HepG2 (cell line): ENCODE results near the gene SLC6A12. TPM values are rescaled to one million over a fixed set of nuclear protein-coding genes. Genes with fewer than 3 reads are reported as not detected.

Experiments used
- ATAC-seq: fragments of 200-7000 bp; cut with Tn5 transposase; 3 replicates; pipeline ENCODE4 v1.9.1; 2020; ENCODE audit warnings: mild to moderate bottlenecking, moderate library complexity
- BruUV-seq: library from RNA; stranded (reverse); fragments of 400-500 nt; replicated peaks from 2 replicates; lab custom pipeline; 2021; lab: Mats Ljungman, UMichigan
- CTCF ChIA-PET: fragments of 300-600 bp; formaldehyde crosslinking; extraction: SDS; loops from one replicate; lab custom pipeline; 2021; ENCODE audit warnings: low total read pairs, inconsistent platforms, low intra/inter-chr PET ratio; lab: Yijun Ruan, JAX
- POLR2A ChIA-PET: fragments of 350-600 bp; sonication (Branson Sonifier 250); formaldehyde crosslinking; loops from one replicate; lab custom pipeline; 2020; ENCODE audit warnings: antibody characterized with exemption, inconsistent platforms; lab: Yijun Ruan, JAX
- DNase-seq: peaks from one replicate; pipeline ENCODE4 v3.0.0-alpha.2; 2015; ENCODE audit warnings: low spot score
- FAIRE-seq: peaks from 3 replicates; lab custom pipeline; 2011; peaks lifted over from hg19 to GRCh38; lab: Jason Lieb, UNC
- H2AFZ ChIP-seq: one replicate; pipeline ENCODE4 v1.6.1; 2011; ENCODE audit warnings: low read length, inconsistent platforms
- H3K27ac ChIP-seq: fragments of 300-600 bp; 3 replicates; pipeline ENCODE4 v1.8.0; 2011; ENCODE audit warnings: mixed run types, mild to moderate bottlenecking, mixed read lengths, low read length, inconsistent platforms; ENCODE audit not compliant: insufficient read depth; ENCODE audit errors: extremely low read length
- H3K27me3 ChIP-seq, 2 experiments: fragments of 200-600 bp in 1 of 2; 2 replicates in 1 of 2; 3 replicates in 1 of 2; pipeline versions ENCODE4 v1.6.0 to v1.8.0; 2011; ENCODE audit warnings: low read length in 2 of 2, mild to moderate bottlenecking in 2 of 2, moderate library complexity in 2 of 2, inconsistent platforms in 1 of 2; ENCODE audit not compliant: insufficient read depth in 2 of 2, control insufficient read depth in 1 of 2
- H3K36me3 ChIP-seq, 2 experiments: fragments of 200-600 bp in 1 of 2; replicated peaks in 1 of 2; 2 replicates in 1 of 2; 3 replicates in 1 of 2; pipeline versions ENCODE4 v1.5.1 to v1.8.0; 2011; ENCODE audit warnings: low read length in 2 of 2, inconsistent platforms in 1 of 2; ENCODE audit not compliant: insufficient read depth in 2 of 2, control insufficient read depth in 1 of 2
- H3K4me1 ChIP-seq: 2 replicates; pipeline ENCODE4 v1.5.1; 2012; ENCODE audit warnings: low read length, inconsistent platforms; ENCODE audit not compliant: insufficient read depth
- H3K4me2 ChIP-seq: 2 replicates; pipeline ENCODE4 v1.6.0; 2011; ENCODE audit warnings: low read depth, low read length, inconsistent platforms
- H3K4me3 ChIP-seq, 3 experiments: fragments of 200-600 bp in 1 of 3; sonication (generic), shearing (Covaris generic) in 1 of 3; replicated peaks in 1 of 3; 2 replicates each; pipeline ENCODE4 v1.5.1; 2011 to 2016; ENCODE audit warnings: low read length in 3 of 3, inconsistent platforms in 2 of 3, low read depth in 2 of 3, mild to moderate bottlenecking in 2 of 3, control low read depth in 1 of 3, mixed read lengths in 1 of 3; ENCODE audit not compliant: insufficient read depth in 1 of 3
- H3K79me2 ChIP-seq: one replicate; pipeline ENCODE4 v1.6.1; 2011; ENCODE audit warnings: low read length, inconsistent platforms; ENCODE audit not compliant: insufficient read depth
- H3K9ac ChIP-seq: 2 replicates; pipeline ENCODE4 v1.6.0; 2011; ENCODE audit warnings: mild to moderate bottlenecking, low read depth, low read length, inconsistent platforms; ENCODE audit not compliant: insufficient read depth
- H3K9me3 ChIP-seq: 2 replicates; pipeline ENCODE4 v1.5.1; 2012; ENCODE audit warnings: mild to moderate bottlenecking, low read length
- H4K20me1 ChIP-seq: 2 replicates; pipeline ENCODE4 v1.6.0; 2011; ENCODE audit warnings: inconsistent platforms, mild to moderate bottlenecking, low read length, moderate library complexity; ENCODE audit not compliant: insufficient read depth
- ATF2 ChIP-seq: sonication (generic); formaldehyde crosslinking; IDR thresholded peaks from 2 replicates; pipeline ENCODE4 v1.4.0; 2020; ENCODE audit warnings: missing genetic modification reagents
- HNRNPK ChIP-seq: fragments of 200-400 bp; formaldehyde crosslinking; IDR thresholded peaks from 2 replicates; pipeline ENCODE4 v1.6.1; 2018; ENCODE audit warnings: low read length, low read depth, moderate library complexity, mild to moderate bottlenecking; ENCODE audit not compliant: poor library complexity, severe bottlenecking
- KLF16 ChIP-seq, 2 experiments: sonication (generic) in 1 of 2; formaldehyde crosslinking in 1 of 2; IDR thresholded peaks; 2 replicates each; pipeline versions ENCODE4 v1.6.1 to v1.8.0; 2016 to 2023; ENCODE audit warnings: missing genetic modification reagents in 2 of 2, missing compliant biosample characterization in 1 of 2
- ZNF546 ChIP-seq: sonication (generic); formaldehyde crosslinking; conservative IDR thresholded peaks from 2 replicates; pipeline ENCODE4 v1.8.1; 2023; ENCODE audit warnings: mild to moderate bottlenecking, missing genetic modification reagents
- ZNF652 ChIP-seq: IDR thresholded peaks from 2 replicates; pipeline ENCODE4 v1.6.1; 2016; ENCODE audit warnings: low read depth, borderline replicate concordance
- ZNF788 ChIP-seq: sonication (generic); formaldehyde crosslinking; IDR thresholded peaks from 2 replicates; pipeline ENCODE4 v1.5.0; 2020; ENCODE audit warnings: mild to moderate bottlenecking, missing genetic modification reagents, borderline replicate concordance
- WGBS: methylation state at CpG from one replicate; pipeline ENCODE4 v1.1.6; 2017; ENCODE audit warnings: low lambda C conversion rate; 5-methylcytosine and 5-hydroxymethylcytosine counted together
- in situ Hi-C: cut with HindIII; loops from 2 replicates; pipeline ENCODE4 v1.10.0; 2017; ENCODE audit warnings: low pct_unique_long_range_greater_than_20kb; ENCODE audit not compliant: extremely low pct_ligation_motif_present
- intact Hi-C: fragments of 100-400 bp; cut with micrococcal nuclease; formaldehyde crosslinking; loops from one replicate; pipeline ENCODE4 v1.10.0; 2022; ENCODE audit not compliant: unreplicated experiment
- polyA plus RNA-seq, 8 experiments: library from polyadenylated mRNA; depleted of rRNA in 3 of 8; stranded (reverse) in 7 of 8; unstranded in 1 of 8; fragments of >200 nt; fragmentation: Illumina TruSeq in 4 of 8; extraction: Trizol in 4 of 8; gene quantifications; 2 replicates each; pipeline versions ENCODE4 v1.2.1 to v1.2.3, GENCODE V29; 2011 to 2016; ENCODE audit warnings: low read depth in 4 of 8, missing spikeins in 1 of 8, mixed read lengths in 1 of 8; ENCODE audit not compliant: insufficient read depth in 1 of 8
- total RNA-seq, 5 experiments: library from RNA; depleted of rRNA; stranded (reverse); fragments of >200 nt; fragmentation: Illumina TruSeq; extraction: Trizol; gene quantifications; 2 replicates each; pipeline ENCODE4 v1.2.3, GENCODE V29; 2016; ENCODE audit warnings: low read depth in 1 of 5
- TF ChIP-seq, protein P1 (sequence below): IDR thresholded peaks from 2 replicates; pipeline ENCODE4 v1.6.1; 2016; ENCODE audit warnings: missing biosample characterization, missing genetic modification reagents, low read depth

Gene SLC6A12
- total and polyA plus RNA-seq, 2 of the 13 experiments (the other 11 are each of a cell fraction or from before 2014, with no cell fraction given), result 3.7 to 18.8 TPM

GRCh38 chr12:195156-195555 lies 18.8 kb downstream of the SLC6A12 start:
- BruUV-seq, result no TSS peak
- intact Hi-C loops, result no loop called here
- no peaks in the 10 kb centered on the region; a peak in 1 of 5 replicates for H3K27me3 ChIP-seq
- DNase-seq (no peak), FAIRE-seq (no peak), ATAC-seq (no peak)
- CTCF ChIA-PET, result no interaction called here
- in situ Hi-C loops, result no loop called here
- no peak overlapping the region for H3K4me3 ChIP-seq
- H4K20me1 ChIP-seq, result no peaks in the 10 kb centered on the region
- no peak overlapping the region for H3K4me2 ChIP-seq
- POLR2A ChIA-PET, result no interaction called here
- H2AFZ ChIP-seq, result no peak overlapping the region
- no peaks in the 10 kb centered on the region for H3K36me3 ChIP-seq
- H3K4me1 ChIP-seq, result no peaks in the 10 kb centered on the region
- no peak overlapping the region for H3K9ac ChIP-seq
- no peaks in the 10 kb centered on the region for H3K79me2 ChIP-seq
- H3K27ac ChIP-seq, result no peak overlapping the region
- WGBS, result 74% methylated on average over 3 of the region's 5 CpGs
- no peak for TF ChIP-seq HNRNPK
- TF ChIP-seq ZNF546 (CRISPR knock-in tag), result no peak
- TF ChIP-seq ZNF788, result no peak
- no peak for TF ChIP-seq KLF16 (CRISPR knock-in tag; IDR thresholded peaks at IDR 0.05)
- no peak for TF ChIP-seq ZNF652 (CRISPR knock-in tag)
- TF ChIP-seq ATF2, result no peak
- no peaks in the 10 kb centered on the region for H3K9me3 ChIP-seq

GRCh38 chr12:194276-194675 lies 19.7 kb downstream of the SLC6A12 start:
- ATAC-seq (no peak), FAIRE-seq (no peak), DNase-seq (no peak)
- 94% methylated on average over 6 of the region's 7 CpGs for WGBS
- Histone ChIP-seq H3K9me3 (no peaks in the 10 kb centered on the region), H4K20me1 (no peaks in the 10 kb centered on the region), H3K27me3 (no peaks in the 10 kb centered on the region; a peak in 2 of 5 replicates), H3K4me1 (no peaks in the 10 kb centered on the region), H3K27ac (no peak overlapping the region), H3K36me3 (no peaks in the 10 kb centered on the region), H2AFZ (no peak overlapping the region), H3K4me2 (no peak overlapping the region), H3K79me2 (no peaks in the 10 kb centered on the region), H3K4me3 (no peak overlapping the region), H3K9ac (no peak overlapping the region)
- intact Hi-C loops (no loop called here), in situ Hi-C loops (no loop called here)
- TF ChIP-seq, protein P1, sequence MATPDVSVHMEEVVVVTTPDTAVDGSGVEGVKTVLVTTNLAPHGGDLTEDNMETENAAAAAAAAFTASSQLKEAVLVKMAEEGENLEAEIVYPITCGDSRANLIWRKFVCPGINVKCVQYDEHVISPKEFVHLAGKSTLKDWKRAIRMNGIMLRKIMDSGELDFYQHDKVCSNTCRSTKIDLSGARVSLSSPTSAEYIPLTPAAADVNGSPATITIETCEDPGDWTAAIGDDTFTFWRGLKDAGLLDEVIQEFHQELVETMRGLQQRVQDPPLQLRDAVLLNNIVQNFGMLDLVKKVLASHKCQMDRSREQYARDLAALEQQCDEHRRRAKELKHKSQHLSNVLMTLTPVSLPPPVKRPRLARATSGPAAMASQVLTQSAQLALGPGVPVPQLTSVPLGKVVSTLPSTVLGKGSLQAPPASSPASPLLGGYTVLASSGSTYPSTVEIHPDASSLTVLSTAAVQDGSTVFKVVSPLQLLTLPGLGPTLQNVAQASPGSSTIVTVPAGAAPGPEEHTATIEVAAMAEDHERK (CRISPR knock-in tag), result no peak
- POLR2A ChIA-PET, result no interaction called here
- BruUV-seq, result no TSS peak
- CTCF ChIA-PET, result no interaction called here
